Measurements from ENCODE around the gene PACS1.

GRCh38 chr11:66230978-66231377 lies 160.9 kb downstream of the PACS1 start:
- no peak for TF ChIP-seq POLR2AphosphoS5 (IDR thresholded peaks at IDR 0.05; ENCODE audit: low read depth, low read length)
- TF ChIP-seq POLR2A (IDR thresholded peaks at IDR 0.05; ENCODE audit: low read depth, low read length): no peak
- TF ChIP-seq PAX5 (IDR thresholded peaks at IDR 0.05; ENCODE audit: insufficient read depth, low read length, severe bottlenecking): no peak
- TF ChIP-seq TAF1 (IDR thresholded peaks at IDR 0.05; ENCODE audit: low read depth, low read length): no peak
- TF ChIP-seq SPI1 (IDR thresholded peaks at IDR 0.05; ENCODE audit: low read depth, low read length): no peak
- no peak for TF ChIP-seq POU2F2 (IDR thresholded peaks at IDR 0.05; ENCODE audit: low read depth, low read length)

All from GM12891 (cell line).